Sigmoid colon (tissue), 7 donors: ENCODE results near the gene THBS4. TPM values are rescaled to one million over a fixed set of nuclear protein-coding genes. Genes with fewer than 3 reads are reported as not detected.
A peak's percentile ranks its signal among the peaks of the same experiment; 100 is the strongest.

Experiments
- DNase-seq: peaks from one replicate; pipeline ENCODE4 v3.0.0-alpha.2; 2019
- H3K27ac ChIP-seq, 4 donors: fragments of 200-600 bp; sonication (generic); one replicate each; pipeline ENCODE4 v1.5.1; 2016 to 2019; ENCODE audit warnings: mild to moderate bottlenecking in 1 of 4
- H3K27me3 ChIP-seq, 3 donors: fragments of 200-600 bp; sonication (generic); one replicate each; pipeline ENCODE4 v1.5.1; 2019; ENCODE audit warnings: mild to moderate bottlenecking in 1 of 3
- H3K36me3 ChIP-seq, 4 donors: fragments of 200-600 bp; sonication (generic); one replicate each; pipeline ENCODE4 v1.5.1; 2016 to 2019
- H3K4me1 ChIP-seq, 4 donors: fragments of 200-600 bp; sonication (generic); one replicate each; pipeline ENCODE4 v1.5.1; 2017 to 2019
- H3K4me3 ChIP-seq, 4 donors: fragments of 200-600 bp; sonication (generic); one replicate each; pipeline ENCODE4 v1.5.1; 2017 to 2019; ENCODE audit warnings: mild to moderate bottlenecking in 2 of 4, moderate library complexity in 1 of 4
- H3K9me3 ChIP-seq, 4 donors: fragments of 200-600 bp in 3 of 4; sonication (generic) in 3 of 4; one replicate each; pipeline versions ENCODE4 v1.5.1 to v1.6.1; 2013 to 2019
- CTCF ChIP-seq, 4 experiments: fragments of 450-650 bp in 3 of 4; fragments of 200-600 bp in 1 of 4; IDR thresholded peaks; one replicate each; pipeline ENCODE4 v1.5.1; 2016 to 2019; ENCODE audit warnings: antibody characterized with exemption in 4 of 4, mild to moderate bottlenecking in 3 of 4, moderate library complexity in 2 of 4
- EP300 ChIP-seq, 4 donors: sonication (generic); formaldehyde crosslinking; IDR thresholded peaks; one replicate each; pipeline ENCODE4 v1.6.1; 2017; ENCODE audit warnings: antibody characterized with exemption in 4 of 4
- POLR2A ChIP-seq, 2 donors: fragments of 450-650 bp; IDR thresholded peaks; one replicate each; pipeline ENCODE4 v1.6.1; 2016; ENCODE audit warnings: antibody characterized with exemption in 2 of 2, mild to moderate bottlenecking in 2 of 2, moderate library complexity in 2 of 2
- POLR2AphosphoS5 ChIP-seq, 4 donors: sonication (generic); formaldehyde crosslinking; IDR thresholded peaks; one replicate each; pipeline ENCODE4 v1.6.1; 2017; ENCODE audit warnings: antibody characterized with exemption in 4 of 4
- WGBS, 2 donors: extraction: QIAGEN DNeasy Blood & Tissue Kit; methylation state at CpG; one replicate each; pipeline ENCODE4 v1.1.7; 2013; 5-methylcytosine and 5-hydroxymethylcytosine counted together
- intact Hi-C: fragments of 100-400 bp; cut with DNase I; formaldehyde crosslinking; loops from one replicate; pipeline ENCODE4 v1.15.1; 2023
- polyA plus RNA-seq, 3 donors: library from polyadenylated mRNA; stranded (reverse); fragments of 200-250 nt; gene quantifications; one replicate each; pipeline ENCODE4 v1.2.3, GENCODE V29; 2013
- total RNA-seq, 4 donors: library from RNA; depleted of rRNA; stranded (reverse); fragments of >200 nt; gene quantifications; one replicate each; pipeline ENCODE4 v1.1.0, GENCODE V29; 2016
- donor health status: healthy with polysubstance abuse.
- donor health status: Bipolar disorder and iron deficiency.
- donor health status: healthy.

Gene THBS4
- total and polyA plus RNA-seq, 7 donors = 3.8 to 585 (median 62.1) TPM; not detected in 1

- TF ChIP-seq POLR2A (IDR thresholded peaks at IDR 0.05) (no peak), CTCF (IDR thresholded peaks at IDR 0.05) (no peak), EP300 (IDR thresholded peaks at IDR 0.05) (no peak), POLR2AphosphoS5 (IDR thresholded peaks at IDR 0.05) (no peak)
- no peak overlapping the region for H3K27ac ChIP-seq
- peaks cover 0 to 5% (median 2%) of the 10 kb centered on the region in 4 donors for H3K4me1 ChIP-seq
- no peak overlapping the region for H3K4me3 ChIP-seq
- intact Hi-C loops = no loop called here
- no peak for DNase-seq
- H3K9me3 ChIP-seq = no peaks in the 10 kb centered on the region
- H3K36me3 ChIP-seq = no peaks in the 10 kb centered on the region
- peaks cover 11 to 58% (median 31%) of the 10 kb centered on the region in 3 donors for H3K27me3 ChIP-seq
These were observed 1.6 kb upstream of the THBS4 start for GRCh38 chr5:80033513-80033912.

GRCh38 chr5:80034559-80034958 lies 589 bp upstream of the THBS4 start:
- peaks cover 11 to 58% (median 31%) of the 10 kb centered on the region in 3 donors for H3K27me3 ChIP-seq

GRCh38 chr5:80035839-80036238 lies 691 bp downstream of the THBS4 start:
- Histone ChIP-seq H3K4me1 (peaks cover 0 to 5% (median 2%) of the 10 kb centered on the region in 4 donors), H3K9me3 (no peaks in the 10 kb centered on the region), H3K27ac (peak overlapping the region in 2 of 4 donors; percentile 39 to 49), H3K36me3 (no peaks in the 10 kb centered on the region), H3K27me3 (peaks cover 11 to 54% (median 31%) of the 10 kb centered on the region in 3 donors), H3K4me3 (peak overlapping the region; percentile 16 to 45 (median 34))
- intact Hi-C loops = no loop called here
- 75 to 77% methylated on average over 7 of the region's 7 CpGs for WGBS, 2 donors
- TF ChIP-seq EP300 (IDR thresholded peaks at IDR 0.05) (no peak), POLR2AphosphoS5 (IDR thresholded peaks at IDR 0.05) (no peak), CTCF (IDR thresholded peaks at IDR 0.05) (no peak), POLR2A (IDR thresholded peaks at IDR 0.05) (no peak)
- no peak for DNase-seq

More at GRCh38 chr5:80034559-80034958, 589 bp upstream of the THBS4 start:
- no peaks in the 10 kb centered on the region for H3K36me3 ChIP-seq
- H3K27ac ChIP-seq = peak overlapping the region in 2 of 4 donors; percentile 41 to 49
- peak overlapping the region; percentile 6 to 45 (median 34) for H3K4me3 ChIP-seq
- TF ChIP-seq CTCF (IDR thresholded peaks at IDR 0.05) = no peak
- TF ChIP-seq POLR2AphosphoS5 (IDR thresholded peaks at IDR 0.05) = no peak
- TF ChIP-seq EP300 (IDR thresholded peaks at IDR 0.05) = no peak
- TF ChIP-seq POLR2A (IDR thresholded peaks at IDR 0.05) = no peak
- no peak for DNase-seq
- peaks cover 0 to 5% (median 2%) of the 10 kb centered on the region in 4 donors for H3K4me1 ChIP-seq
- 30 to 35% methylated on average over 8 of the region's 8 CpGs for WGBS, 2 donors
- intact Hi-C loops = no loop called here
- no peaks in the 10 kb centered on the region for H3K9me3 ChIP-seq

GRCh38 chr5:80036615-80037014 lies 1.5 kb downstream of the THBS4 start:
- 72 to 73% methylated on average over 5 of the region's 5 CpGs for WGBS, 2 donors

More at GRCh38 chr5:80036615-80037014, 1.5 kb downstream of the THBS4 start:
- Histone ChIP-seq H3K4me3 (peak overlapping the region in 2 of 4 donors; percentile 0 to 45), H3K36me3 (no peaks in the 10 kb centered on the region), H3K4me1 (peaks cover 0 to 5% (median 2%) of the 10 kb centered on the region in 4 donors), H3K9me3 (no peaks in the 10 kb centered on the region), H3K27me3 (peaks cover 11 to 52% (median 31%) of the 10 kb centered on the region in 3 donors), H3K27ac (no peak overlapping the region)
- TF ChIP-seq POLR2AphosphoS5 (IDR thresholded peaks at IDR 0.05) = no peak
- no peak for TF ChIP-seq POLR2A (IDR thresholded peaks at IDR 0.05)
- no peak for TF ChIP-seq EP300 (IDR thresholded peaks at IDR 0.05)
- no peak for TF ChIP-seq CTCF (IDR thresholded peaks at IDR 0.05)
- intact Hi-C loops = no loop called here
- DNase-seq = no peak
